ENCODE results near the gene PRELID3B.

The PRELID3B gene

DNA sequence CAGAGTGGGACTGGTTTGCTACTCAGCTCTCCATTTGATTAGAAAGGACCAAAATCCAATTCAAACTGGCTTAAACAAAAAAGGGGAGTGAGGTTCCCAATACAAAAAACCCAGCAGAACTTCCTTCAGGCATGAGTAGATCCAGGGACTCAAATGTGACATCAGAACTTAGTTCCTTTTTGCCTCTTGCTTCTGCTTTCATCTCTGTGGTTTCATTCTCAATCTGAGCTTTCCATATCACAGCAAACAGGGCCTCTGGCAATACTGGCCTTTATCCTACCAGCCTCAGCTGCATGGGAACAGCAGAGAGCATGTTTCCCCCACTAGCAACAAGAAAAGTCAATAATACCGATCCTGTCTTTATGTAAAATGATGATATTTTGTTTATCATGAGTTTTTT, 28.6 kb upstream of the PRELID3B start:
- no peak overlapping the region for H3K4me3 ChIP-seq (ENCODE audit: insufficient read depth, low read length, poor library complexity, severe bottlenecking)
- H3K9ac ChIP-seq (ENCODE audit: low read length): no peak overlapping the region
- H2AFZ ChIP-seq (ENCODE audit: low read depth, low read length, severe bottlenecking): no peak overlapping the region
- no peaks in the 10 kb centered on the region for H3K27me3 ChIP-seq (ENCODE audit: low read length)
- H3K9me2 ChIP-seq (replicated peaks; ENCODE audit: insufficient read depth, low read length): no peaks in the 10 kb centered on the region
- no peak overlapping the region for H3K4me2 ChIP-seq (ENCODE audit: low read depth, low read length, poor library complexity, severe bottlenecking)
- no peaks in the 10 kb centered on the region for H3K9me3 ChIP-seq (ENCODE audit: insufficient read depth, low read length)
- no peaks in the 10 kb centered on the region for H3F3A ChIP-seq (ENCODE audit: insufficient read depth)
- no peak overlapping the region for H3K27ac ChIP-seq (ENCODE audit: low read depth, low read length)
- H4K20me1 ChIP-seq (ENCODE audit: low read depth, low read length): no peaks in the 10 kb centered on the region
- TF ChIP-seq, protein P1, sequence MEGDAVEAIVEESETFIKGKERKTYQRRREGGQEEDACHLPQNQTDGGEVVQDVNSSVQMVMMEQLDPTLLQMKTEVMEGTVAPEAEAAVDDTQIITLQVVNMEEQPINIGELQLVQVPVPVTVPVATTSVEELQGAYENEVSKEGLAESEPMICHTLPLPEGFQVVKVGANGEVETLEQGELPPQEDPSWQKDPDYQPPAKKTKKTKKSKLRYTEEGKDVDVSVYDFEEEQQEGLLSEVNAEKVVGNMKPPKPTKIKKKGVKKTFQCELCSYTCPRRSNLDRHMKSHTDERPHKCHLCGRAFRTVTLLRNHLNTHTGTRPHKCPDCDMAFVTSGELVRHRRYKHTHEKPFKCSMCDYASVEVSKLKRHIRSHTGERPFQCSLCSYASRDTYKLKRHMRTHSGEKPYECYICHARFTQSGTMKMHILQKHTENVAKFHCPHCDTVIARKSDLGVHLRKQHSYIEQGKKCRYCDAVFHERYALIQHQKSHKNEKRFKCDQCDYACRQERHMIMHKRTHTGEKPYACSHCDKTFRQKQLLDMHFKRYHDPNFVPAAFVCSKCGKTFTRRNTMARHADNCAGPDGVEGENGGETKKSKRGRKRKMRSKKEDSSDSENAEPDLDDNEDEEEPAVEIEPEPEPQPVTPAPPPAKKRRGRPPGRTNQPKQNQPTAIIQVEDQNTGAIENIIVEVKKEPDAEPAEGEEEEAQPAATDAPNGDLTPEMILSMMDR (IDR thresholded peaks at IDR 0.05; ENCODE audit: insufficient read depth, low read length, poor library complexity, severe bottlenecking): no peak
- H3K36me3 ChIP-seq (ENCODE audit: low read length): no peaks in the 10 kb centered on the region
- no peaks in the 10 kb centered on the region for H3K79me2 ChIP-seq (ENCODE audit: insufficient read depth, low read length)

DNA sequence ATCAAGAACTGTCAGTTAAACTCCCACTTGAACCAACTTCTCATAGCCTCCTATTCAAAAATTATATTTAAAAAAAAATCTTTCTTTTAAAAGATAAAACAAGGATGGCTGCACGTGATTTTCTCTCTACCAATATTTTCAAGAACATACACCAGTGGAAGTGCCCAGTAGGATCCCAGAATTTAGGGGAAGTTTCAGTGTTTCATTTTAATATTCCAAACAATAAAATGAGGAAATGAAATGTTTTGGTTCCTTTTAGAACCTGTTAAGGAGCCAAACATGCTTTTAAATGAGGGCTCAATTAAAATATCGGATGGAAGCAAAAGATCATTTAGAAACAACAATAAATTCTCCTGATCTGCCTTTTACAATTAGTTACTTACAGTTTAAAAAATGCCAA, 26.4 kb upstream of the PRELID3B start:
- Histone ChIP-seq H4K20me1 (ENCODE audit: low read depth, low read length) (no peaks in the 10 kb centered on the region), H3K27me3 (ENCODE audit: low read length) (no peaks in the 10 kb centered on the region), H3K9me3 (ENCODE audit: insufficient read depth, low read length) (no peaks in the 10 kb centered on the region), H3K27ac (ENCODE audit: low read depth, low read length) (no peak overlapping the region), H3K9me2 (replicated peaks; ENCODE audit: insufficient read depth, low read length) (no peaks in the 10 kb centered on the region), H3K4me2 (ENCODE audit: low read depth, low read length, poor library complexity, severe bottlenecking) (no peak overlapping the region), H3K36me3 (ENCODE audit: low read length) (no peaks in the 10 kb centered on the region), H3K9ac (ENCODE audit: low read length) (no peak overlapping the region), H3K79me2 (ENCODE audit: insufficient read depth, low read length) (no peaks in the 10 kb centered on the region), H3F3A (ENCODE audit: insufficient read depth) (no peaks in the 10 kb centered on the region), H2AFZ (ENCODE audit: low read depth, low read length, severe bottlenecking) (no peak overlapping the region), H3K4me3 (ENCODE audit: insufficient read depth, low read length, poor library complexity, severe bottlenecking) (no peak overlapping the region)
- TF ChIP-seq, protein P1 (IDR thresholded peaks at IDR 0.05; ENCODE audit: insufficient read depth, low read length, poor library complexity, severe bottlenecking): no peak
- no peak for TF ChIP-seq EZH2phosphoT487 (conservative IDR thresholded peaks at IDR 0.05; ENCODE audit: low read length)

DNA sequence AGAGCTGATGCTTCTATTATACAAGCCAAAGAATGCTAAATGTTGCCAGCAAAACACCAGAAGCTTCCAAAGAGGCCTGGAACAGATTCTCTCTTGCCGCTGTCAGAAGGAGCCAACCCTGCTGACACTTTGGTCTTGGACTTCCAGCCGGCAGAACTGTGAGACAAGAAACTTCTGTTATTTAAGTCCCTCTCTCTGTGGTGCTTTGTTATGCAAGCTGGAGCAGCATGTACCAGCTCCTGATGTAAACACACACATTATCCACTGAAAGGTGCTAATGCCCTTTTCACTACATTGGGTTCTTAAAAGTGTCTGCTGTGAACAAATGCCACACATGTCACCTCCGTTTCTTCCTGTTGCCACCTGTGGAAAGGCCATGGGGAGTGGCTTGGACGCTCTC, 25.9 kb upstream of the PRELID3B start:
- TF ChIP-seq EZH2phosphoT487 (conservative IDR thresholded peaks at IDR 0.05; ENCODE audit: low read length): no peak
- TF ChIP-seq, protein P1 (IDR thresholded peaks at IDR 0.05; ENCODE audit: insufficient read depth, low read length, poor library complexity, severe bottlenecking): no peak
- Histone ChIP-seq H3K9me2 (replicated peaks; ENCODE audit: insufficient read depth, low read length) (no peaks in the 10 kb centered on the region), H4K20me1 (ENCODE audit: low read depth, low read length) (no peaks in the 10 kb centered on the region), H3K27me3 (ENCODE audit: low read length) (no peaks in the 10 kb centered on the region), H3K9ac (ENCODE audit: low read length) (no peak overlapping the region), H3K27ac (ENCODE audit: low read depth, low read length) (no peak overlapping the region), H3K9me3 (ENCODE audit: insufficient read depth, low read length) (no peaks in the 10 kb centered on the region), H3K36me3 (ENCODE audit: low read length) (no peaks in the 10 kb centered on the region), H3K4me3 (ENCODE audit: insufficient read depth, low read length, poor library complexity, severe bottlenecking) (no peak overlapping the region), H3F3A (ENCODE audit: insufficient read depth) (no peaks in the 10 kb centered on the region), H3K4me2 (ENCODE audit: low read depth, low read length, poor library complexity, severe bottlenecking) (no peak overlapping the region), H2AFZ (ENCODE audit: low read depth, low read length, severe bottlenecking) (no peak overlapping the region), H3K79me2 (ENCODE audit: insufficient read depth, low read length) (no peaks in the 10 kb centered on the region)
